K562 (cell line): ENCODE measurements around the gene STOX1. TPM values are rescaled to one million over a fixed set of nuclear protein-coding genes. Genes with fewer than 3 reads are reported as not detected.
A peak's percentile ranks its signal among the peaks of the same experiment; 100 is the strongest.

Source experiments
- ATF4 ChIP-seq: fragments of 450-650 bp; formaldehyde crosslinking; IDR thresholded peaks from 2 replicates; pipeline ENCODE4 v1.4.0; 2022; ENCODE audit warnings: mild to moderate bottlenecking, moderate library complexity
- DLX4 ChIP-seq: fragments of 250-450 bp; sonication (Bioruptor Pico); IDR thresholded peaks from 2 replicates; pipeline ENCODE4 v1.6.1; 2021; ENCODE audit warnings: mild to moderate bottlenecking
- EWSR1 ChIP-seq: fragments of 450-650 bp; IDR thresholded peaks from 2 replicates; pipeline ENCODE4 v1.6.1; 2018; ENCODE audit warnings: borderline replicate concordance, mild to moderate bottlenecking, low read depth, moderate library complexity; ENCODE audit not compliant: partially characterized antibody
- HNRNPLL ChIP-seq: fragments of 200-400 bp; formaldehyde crosslinking; IDR thresholded peaks from 2 replicates; pipeline ENCODE4 v1.6.1; 2017; ENCODE audit warnings: low read length, low read depth, mild to moderate bottlenecking; ENCODE audit not compliant: poor library complexity, severe bottlenecking
- KLF1 ChIP-seq: fragments of 450-650 bp; IDR thresholded peaks from 2 replicates; pipeline ENCODE4 v1.6.1; 2016; ENCODE audit warnings: missing genetic modification characterization, missing compliant biosample characterization
- MEF2A ChIP-seq: IDR thresholded peaks from 2 replicates; pipeline ENCODE4 v1.6.1; 2011; ENCODE audit warnings: low read depth, mild to moderate bottlenecking, low read length, moderate library complexity; ENCODE audit not compliant: control insufficient read depth
- NBN ChIP-seq: fragments of 450-650 bp; IDR thresholded peaks from 2 replicates; pipeline ENCODE4 v1.6.1; 2016; ENCODE audit warnings: low read depth, mild to moderate bottlenecking
- NFXL1 ChIP-seq: fragments of 450-650 bp; formaldehyde crosslinking; IDR thresholded peaks from 2 replicates; pipeline ENCODE4 v1.4.0; 2021; ENCODE audit warnings: mild to moderate bottlenecking
- PHF20 ChIP-seq: fragments of 450-650 bp; IDR thresholded peaks from 2 replicates; pipeline ENCODE4 v1.6.1; 2018; ENCODE audit not compliant: partially characterized antibody
- RERE ChIP-seq: sonication (generic); formaldehyde crosslinking; IDR thresholded peaks from 2 replicates; pipeline ENCODE4 v1.8.0; 2023; ENCODE audit warnings: missing genetic modification reagents, mild to moderate bottlenecking, borderline replicate concordance
- RHOXF2B ChIP-seq: fragments of 250-450 bp; sonication (Bioruptor Pico); conservative IDR thresholded peaks from 2 replicates; pipeline ENCODE4 v1.5.1; 2021
- SAP30 ChIP-seq: fragments of 200-600 bp; sonication (generic); IDR thresholded peaks from 2 replicates; pipeline ENCODE4 v1.6.1; 2012; ENCODE audit warnings: borderline replicate concordance, low read depth, mild to moderate bottlenecking, moderate library complexity, low read length, control low read depth, inconsistent platforms; ENCODE audit not compliant: insufficient read depth, poor library complexity, severe bottlenecking
- TAF1 ChIP-seq: IDR thresholded peaks from 2 replicates; pipeline ENCODE4 v1.6.1; 2011; ENCODE audit warnings: mild to moderate bottlenecking, low read length, moderate library complexity; ENCODE audit not compliant: insufficient read depth, control insufficient read depth, severe bottlenecking; ENCODE audit errors: extremely low read depth
- TEAD4 ChIP-seq, 2 experiments: sonication (generic) in 1 of 2; formaldehyde crosslinking in 1 of 2; IDR thresholded peaks; 2 replicates each; pipeline versions ENCODE4 v1.6.1 to v1.8.0; 2012 to 2022; ENCODE audit warnings: borderline replicate concordance in 1 of 2, inconsistent platforms in 1 of 2, low read length in 1 of 2, mild to moderate bottlenecking in 1 of 2, missing genetic modification reagents in 1 of 2
- THAP7 ChIP-seq: fragments of 250-450 bp; sonication (Bioruptor Pico); IDR thresholded peaks from 2 replicates; pipeline ENCODE4 v1.5.0; 2021
- U2AF2 ChIP-seq: fragments of 200-400 bp; formaldehyde crosslinking; optimal IDR thresholded peaks from 2 replicates; pipeline ENCODE3; 2017; ENCODE audit warnings: low read depth, mild to moderate bottlenecking, low read length
- ZBTB8A ChIP-seq: fragments of 450-650 bp; IDR thresholded peaks from 2 replicates; pipeline ENCODE4 v1.6.1; 2018; ENCODE audit warnings: mild to moderate bottlenecking, moderate library complexity; ENCODE audit not compliant: partially characterized antibody
- ZNF146 ChIP-seq: IDR thresholded peaks from one replicate; pipeline ENCODE4 v1.6.1; 2018; ENCODE audit warnings: missing compliant biosample characterization; ENCODE audit not compliant: unreplicated experiment
- ZNF354B ChIP-seq: fragments of 250-450 bp; sonication (Bioruptor Pico); IDR thresholded peaks from 2 replicates; pipeline ENCODE4 v1.4.0; 2020
- polyA plus RNA-seq, 8 experiments: library from polyadenylated mRNA; depleted of rRNA in 4 of 8; stranded (reverse) in 5 of 8; unstranded in 3 of 8; fragments of >200 nt; fragmentation: Nextera tagmentation in 2 of 8; fragmentation: Illumina TruSeq in 1 of 8; extraction: Ambion mirVana in 2 of 8; extraction: Trizol in 1 of 8; gene quantifications; 2 replicates each; pipeline versions ENCODE4 v1.2.1 to v1.2.3, GENCODE V29; 2011 to 2014; ENCODE audit warnings: inconsistent platforms in 1 of 8, missing spikeins in 1 of 8
- total RNA-seq, 7 experiments: library from RNA; depleted of rRNA in 6 of 7; stranded (reverse); fragments of >200 nt in 6 of 7; fragmentation: Illumina TruSeq in 2 of 7; extraction: Trizol in 2 of 7; gene quantifications; 2 replicates each; pipeline versions ENCODE4 v1.2.1 to v1.2.3, GENCODE V29; 2011 to 2021; ENCODE audit warnings: low replicate concordance in 1 of 7

STOX1 gene
- total and polyA plus RNA-seq, 9 of the 15 experiments (the other 6 are each of a cell fraction or from before 2014, with no cell fraction given): 0.09 to 0.87 (median 0.29) TPM

GRCh38 chr10:68901105-68901927, 74.0 kb downstream of the STOX1 start, which contains the start of gene DDX50 (continued):
- no peak for TF ChIP-seq DLX4 (CRISPR knock-in tag)
- peak; percentile 95 for TF ChIP-seq THAP7 (CRISPR knock-in tag)
- TF ChIP-seq ZNF146 (CRISPR knock-in tag): no peak
- peak; percentile 88 for TF ChIP-seq TAF1
- no peak for TF ChIP-seq RERE (CRISPR knock-in tag)
- TF ChIP-seq ZBTB8A: no peak
- 0 out of 2 replicates have a peak, but pooled peaks have one; percentile 38 for TF ChIP-seq RHOXF2B
- no peak for TF ChIP-seq ATF4 (CRISPR knock-in tag)
- peak; percentile 69 for TF ChIP-seq PHF20
- TF ChIP-seq EWSR1: no peak
- TF ChIP-seq KLF1: no peak
- no peak for TF ChIP-seq MEF2A
- TF ChIP-seq TEAD4 (IDR thresholded peaks at IDR 0.05; ENCODE audit: low read length): no peak; the same call in 1 of the 2 replicates
- TF ChIP-seq TEAD4 (CRISPR knock-in tag; IDR thresholded peaks at IDR 0.05; ENCODE audit: borderline replicate concordance): no peak
- TF ChIP-seq SAP30: peak; percentile 96
- TF ChIP-seq HNRNPLL: peak; percentile 62
- peak; percentile 41; the same call in 1 of the 2 replicates for TF ChIP-seq NBN
- TF ChIP-seq NFXL1: no peak
- TF ChIP-seq ZNF354B (CRISPR knock-in tag): no peak
- no peak for TF ChIP-seq U2AF2
